ENCODE measurements around the gene ZNF454.

GRCh38 chr5:178983728-178984127, 42.7 kb downstream of the ZNF454 start:
- TF ChIP-seq CTCF (IDR thresholded peaks at IDR 0.05) = no peak
- no peak for TF ChIP-seq POLR2A (IDR thresholded peaks at IDR 0.05)

Data from uterus (tissue), 2 donors.